DMS153 (cell line): ENCODE data around the gene TSTD1.
"Not testable (repeated sequence)": the region's sequence is repeated elsewhere in the genome, so short reads cannot be mapped to it uniquely, and the experiment has no call there.

Source experiments
- DNase-seq: peaks from one replicate; lab custom pipeline; 2025; lab: John Stamatoyannopoulos, UW

Gene TSTD1

DNA sequence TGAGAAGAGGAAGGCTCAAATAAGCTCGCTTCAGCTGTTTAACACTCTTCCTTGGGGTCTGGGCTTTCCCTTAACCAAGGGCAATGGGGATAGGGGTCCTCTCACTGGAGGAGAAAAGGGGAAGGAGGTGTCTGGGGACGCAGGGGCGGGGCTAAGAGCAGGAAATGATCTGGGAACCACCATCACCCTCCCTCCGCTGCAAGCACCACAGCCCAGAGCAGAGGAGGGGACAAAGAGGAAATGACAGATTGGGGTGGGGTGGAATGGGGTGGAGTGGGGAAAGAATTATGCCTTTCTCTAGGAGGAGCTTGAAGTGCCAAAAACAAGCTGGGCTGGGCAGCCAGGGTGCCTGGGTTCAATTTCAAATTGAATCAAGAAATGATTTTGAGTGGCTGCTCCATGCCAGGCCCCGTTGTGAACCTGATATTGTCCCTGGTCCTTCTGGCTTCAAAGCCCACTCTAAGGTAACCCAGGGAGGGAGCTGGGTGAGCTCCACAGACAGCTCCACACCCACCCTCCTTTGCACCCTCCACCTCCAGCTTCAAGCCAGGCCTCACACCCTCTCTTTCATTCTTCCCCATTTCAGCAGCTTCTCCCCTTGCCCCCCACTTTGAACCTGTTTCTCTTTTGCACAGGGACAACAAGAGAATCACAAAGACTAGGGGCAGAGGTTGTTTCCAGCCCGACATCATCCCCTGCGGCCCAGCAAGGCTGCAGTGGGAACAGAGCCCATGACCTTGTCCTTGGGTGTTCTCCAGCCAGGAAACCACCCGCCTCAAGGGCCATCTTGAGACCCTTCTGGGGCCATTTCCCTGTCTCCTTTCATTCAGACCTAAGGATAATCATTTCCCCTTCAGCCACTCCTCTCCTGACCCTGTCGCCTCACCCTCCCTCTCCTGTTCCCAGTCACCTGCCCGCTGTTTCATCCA lies 29.8 kb upstream of the TSTD1 start:
- no peak for DNase-seq

DNA sequence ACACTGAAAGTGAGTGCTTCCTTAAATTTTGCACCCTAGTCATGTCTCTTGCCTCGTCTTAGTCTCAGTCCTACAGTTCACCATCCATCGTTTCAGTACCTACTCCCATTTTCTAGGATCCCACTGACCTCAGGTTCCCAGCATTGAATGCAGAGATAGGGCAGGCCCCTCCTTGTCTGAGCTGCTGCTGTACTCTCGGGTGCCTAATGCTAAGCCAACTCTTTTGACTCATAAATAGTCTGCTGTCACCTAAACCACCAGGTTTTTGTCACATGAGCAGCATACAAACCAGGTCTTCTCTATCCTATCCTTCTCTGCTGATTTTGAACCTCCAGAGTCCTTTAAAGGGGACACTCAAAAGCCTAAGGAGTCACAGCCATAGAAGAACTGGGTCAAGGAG lies 27.9 kb upstream of the TSTD1 start:
- no peak for DNase-seq

GRCh38 chr1:161065681-161066080 lies 26.9 kb upstream of the TSTD1 start:
- not testable (repeated sequence) for DNase-seq

DNA sequence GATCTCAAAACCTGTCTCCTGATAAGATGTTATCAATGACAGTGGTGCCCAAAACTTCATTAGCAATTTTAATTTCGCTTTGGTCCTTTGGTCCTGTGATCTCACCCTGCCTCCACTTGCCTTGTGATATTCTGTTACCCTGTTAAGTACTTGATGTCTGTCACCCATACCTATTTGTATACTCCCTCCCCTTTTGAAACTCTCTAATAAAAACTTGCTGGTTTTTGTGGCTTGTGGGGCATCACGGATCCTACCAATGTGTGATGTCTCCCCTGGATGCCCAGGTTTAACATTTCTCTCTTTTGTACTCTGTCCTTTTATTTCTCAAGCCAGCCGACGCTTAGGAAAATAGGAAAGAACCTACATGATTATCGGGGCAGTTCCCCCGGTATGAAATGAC lies 25.2 kb upstream of the TSTD1 start:
- DNase-seq = not testable (repeated sequence)

GRCh38 chr1:161061419-161061818 lies 22.7 kb upstream of the TSTD1 start:
- no peak for DNase-seq

- DNase-seq = no peak
Observed at GRCh38 chr1:161059293-161059692, 20.5 kb upstream of the TSTD1 start.

- no peak for DNase-seq
Observed at GRCh38 chr1:161054805-161055204, 16.0 kb upstream of the TSTD1 start.

DNA sequence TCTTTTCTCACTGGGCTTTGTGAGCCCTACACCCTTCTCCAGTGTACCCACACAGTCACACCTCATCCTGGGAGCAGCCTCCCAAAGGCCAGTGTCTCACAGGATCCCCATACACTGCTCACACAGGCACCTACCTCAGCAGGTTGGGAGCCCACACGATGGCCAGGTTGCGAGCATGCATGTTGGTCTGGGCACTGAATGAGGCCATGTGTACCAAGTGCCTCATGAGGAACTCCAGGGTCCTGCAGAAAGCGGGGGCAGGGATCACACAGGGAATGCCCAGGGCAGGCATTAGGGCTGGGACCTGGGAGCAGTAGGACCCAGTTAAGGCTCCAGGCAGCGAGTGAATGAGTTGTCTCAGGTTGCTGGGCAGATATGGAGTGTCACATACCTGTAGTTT lies 15.5 kb upstream of the TSTD1 start:
- no peak for DNase-seq

DNA sequence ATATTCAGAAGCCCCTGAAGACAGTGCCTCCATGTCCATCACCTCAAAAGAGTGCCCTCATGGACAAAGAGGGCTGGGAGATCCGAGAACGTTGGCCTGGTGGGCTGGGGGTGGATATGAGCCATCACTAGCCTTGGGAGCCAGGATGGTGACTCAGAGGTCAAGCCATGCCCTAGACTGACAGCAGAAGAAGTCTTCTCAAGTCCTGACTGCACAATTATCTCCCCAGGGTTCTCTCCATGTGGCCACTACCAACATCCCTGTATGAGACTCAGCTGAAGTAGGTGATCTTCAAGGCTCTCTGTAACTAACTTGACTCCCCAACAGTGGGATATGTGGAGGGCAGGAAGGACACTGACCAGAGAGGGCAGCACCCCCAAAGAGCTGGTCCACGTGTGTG lies 14.1 kb upstream of the TSTD1 start:
- DNase-seq = no peak

GRCh38 chr1:161051219-161051618 lies 12.5 kb upstream of the TSTD1 start:
- no peak for DNase-seq

GRCh38 chr1:161048949-161049722 lies 10.4 kb upstream of the TSTD1 start:
- DNase-seq = no peak

- DNase-seq = no peak
Observed at GRCh38 chr1:161047436-161048420, 9.0 kb upstream of the TSTD1 start.

DNA sequence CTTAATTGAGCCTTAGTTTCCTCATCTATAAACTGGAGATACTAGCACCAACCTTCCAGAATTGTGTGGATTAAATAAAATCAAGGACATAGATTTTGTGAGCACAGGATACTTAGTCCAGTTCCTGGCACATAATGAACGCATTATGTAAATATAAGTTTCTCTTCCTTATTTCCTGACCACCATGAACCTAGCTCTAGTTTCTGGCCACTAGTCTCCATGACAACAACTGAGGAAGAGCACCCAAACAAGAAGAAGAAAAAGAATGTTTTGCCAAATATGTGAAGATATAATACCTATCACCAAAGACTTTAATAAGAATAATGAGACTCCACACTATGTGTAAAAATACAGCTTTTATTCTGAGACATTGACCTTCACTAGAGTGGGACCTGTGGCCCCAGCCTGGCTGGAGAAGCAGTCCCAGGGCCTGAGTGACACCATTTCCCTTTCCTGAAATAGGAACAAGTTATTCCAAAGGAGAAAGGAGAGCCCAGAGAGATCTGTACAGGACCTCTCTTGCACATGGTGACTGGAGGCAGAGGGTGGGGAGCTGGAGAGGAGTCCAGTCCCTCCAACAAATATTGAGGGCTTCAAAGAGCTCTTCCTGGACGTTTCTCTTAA lies 8.0 kb upstream of the TSTD1 start:
- no peak for DNase-seq

DNA sequence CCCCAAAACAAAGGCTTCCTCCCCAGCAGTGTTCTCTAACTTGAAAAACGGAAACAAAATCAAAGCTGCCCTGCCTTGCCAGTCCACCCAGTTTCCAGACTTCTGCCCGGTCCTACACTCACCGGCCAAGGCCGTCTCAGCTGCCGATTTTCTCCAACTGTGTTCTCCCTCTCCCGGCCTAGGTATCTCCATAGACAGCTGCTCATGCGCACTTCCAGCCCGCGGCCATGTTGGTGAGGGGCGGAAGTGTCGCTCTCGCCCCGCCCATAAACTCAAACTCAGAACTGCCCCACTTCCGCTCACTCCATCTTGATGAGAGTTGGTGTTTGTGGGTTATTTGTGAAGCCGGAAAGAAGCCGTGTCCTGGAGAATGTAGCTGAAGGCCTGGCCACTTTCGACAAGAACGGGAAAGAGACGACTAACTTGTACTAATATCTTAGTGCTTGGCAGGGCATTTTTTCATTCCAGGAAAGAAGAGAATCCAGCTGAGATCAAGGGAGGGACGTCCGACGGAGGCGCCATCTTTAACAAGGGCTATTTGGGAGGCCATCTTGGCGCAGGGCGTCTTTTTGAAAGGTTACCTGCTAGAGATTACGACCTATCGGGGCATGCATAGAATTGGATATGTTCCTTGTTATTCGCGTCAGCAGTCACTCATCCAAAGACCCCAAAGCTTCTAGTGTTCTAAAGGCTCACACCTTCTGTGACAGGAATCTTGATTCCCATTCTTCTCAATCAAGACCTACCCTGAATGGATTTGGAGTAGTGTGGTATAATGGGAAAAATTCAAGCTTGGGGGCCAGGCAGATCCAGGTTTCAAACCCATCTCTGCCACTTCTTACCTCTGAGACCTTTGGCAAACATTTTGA lies 7.2 kb upstream of the TSTD1 start, which contains the start of gene USF1:
TSS of gene USF1 (minus strand) at position 242 of the 869 bp plus-strand sequence. CDS start 2,702 bp downstream, outside the sequence.
- DNase-seq = peak; percentile 98

DNA sequence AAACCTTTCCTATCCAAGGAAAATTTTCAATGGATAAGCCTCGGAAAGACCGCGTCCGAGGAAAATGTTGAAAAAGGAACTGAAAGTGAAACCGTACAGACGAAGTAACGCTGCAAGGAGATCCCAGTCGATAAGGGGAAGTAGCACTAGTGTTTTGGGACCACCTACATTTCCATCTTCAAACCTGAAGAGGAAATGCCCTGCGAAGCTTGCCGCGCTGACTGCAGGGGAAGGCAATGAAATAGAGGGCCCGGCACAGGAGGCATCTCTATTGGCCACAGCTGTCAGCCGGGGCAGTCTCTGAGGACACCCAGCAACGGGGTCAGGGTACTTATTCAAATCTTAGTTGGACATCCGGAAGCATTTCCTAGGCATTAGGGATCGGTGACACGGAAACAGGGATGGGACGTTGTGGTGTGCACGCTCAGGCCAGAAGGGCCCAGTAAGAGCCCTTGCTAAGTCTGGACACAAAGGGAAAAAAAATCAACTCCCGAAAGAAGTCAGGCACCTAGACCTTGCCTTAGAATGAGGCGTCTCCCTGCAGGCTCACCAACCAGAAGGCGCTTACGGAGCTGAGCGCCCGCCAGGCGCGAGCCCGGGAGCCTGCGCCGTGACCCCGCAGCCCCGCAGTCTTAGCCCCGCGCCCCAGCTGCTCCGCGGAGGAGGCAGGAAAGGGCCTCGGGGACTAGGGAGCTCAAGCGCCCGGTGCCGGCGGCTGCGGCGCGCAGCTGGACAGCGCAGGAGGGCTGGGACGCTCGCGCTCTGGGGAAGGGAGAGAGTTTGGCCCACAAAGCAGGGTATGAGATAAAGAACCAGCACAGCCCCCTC lies 6.4 kb upstream of the TSTD1 start:
- DNase-seq = peak; percentile 48

GRCh38 chr1:161044535-161044907 lies 5.8 kb upstream of the TSTD1 start:
- DNase-seq = no peak

DNA sequence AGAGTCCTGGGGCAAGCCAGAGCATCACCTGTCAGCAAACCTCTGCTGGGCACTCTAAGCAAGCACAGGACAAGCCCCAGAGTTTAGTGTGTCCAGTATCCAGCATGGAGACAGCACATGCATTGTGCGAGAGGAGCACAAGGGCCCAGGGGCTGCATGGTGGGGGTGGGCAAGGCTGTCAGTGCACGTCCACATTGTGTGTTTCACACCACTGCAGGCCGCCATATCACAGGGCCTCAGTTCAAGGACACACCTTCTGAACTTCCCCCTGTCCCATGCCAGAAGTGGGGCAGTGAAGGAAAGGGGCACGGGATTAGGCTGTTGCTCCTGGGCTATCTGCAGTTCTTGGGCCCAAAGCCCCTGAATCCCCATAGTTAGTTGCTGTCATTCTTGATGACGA lies 782 bp upstream of the TSTD1 start:
- DNase-seq = no peak

DNA sequence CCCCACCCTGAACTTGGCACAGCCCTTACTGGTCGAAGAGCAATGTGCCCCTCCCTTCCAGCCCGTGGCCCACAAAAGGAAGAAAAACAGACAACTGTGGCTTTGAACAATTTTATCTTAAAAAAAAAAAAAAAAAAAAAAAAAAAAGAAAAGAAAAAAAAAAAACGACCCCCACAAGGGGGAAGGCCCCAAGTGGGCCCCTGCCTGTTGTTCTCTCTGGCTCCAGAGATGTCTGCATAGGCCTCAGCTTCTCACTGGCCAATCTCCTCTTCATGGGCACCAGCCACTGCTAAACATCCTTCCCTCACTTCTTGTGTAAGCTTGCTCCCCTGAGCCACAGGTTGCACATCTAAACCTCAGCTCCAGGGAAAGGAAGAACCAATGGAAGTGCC lies 386 bp upstream of the TSTD1 start:
- DNase-seq = no peak
